Lower leg skin (tissue), 3 donors: ENCODE data around the gene IFNL4.

Experiments
- CTCF ChIP-seq, 3 donors: fragments of 450-650 bp; IDR thresholded peaks; one replicate each; pipeline ENCODE4 v1.5.1; 2016; ENCODE audit warnings: antibody characterized with exemption in 3 of 3, mild to moderate bottlenecking in 3 of 3, moderate library complexity in 2 of 3
- POLR2A ChIP-seq, 2 donors: fragments of 450-650 bp; IDR thresholded peaks; one replicate each; pipeline ENCODE4 v1.6.1; 2016 to 2017; ENCODE audit warnings: antibody characterized with exemption in 2 of 2, mild to moderate bottlenecking in 1 of 2, moderate library complexity in 1 of 2

GRCh38 chr19:39262496-39262895 lies 13.8 kb upstream of the IFNL4 start:
- TF ChIP-seq CTCF (IDR thresholded peaks at IDR 0.05) (no peak), POLR2A (IDR thresholded peaks at IDR 0.05) (no peak)
